A549 (cell line): ENCODE data around the gene NEUROG1. TPM values are rescaled to one million over a fixed set of nuclear protein-coding genes. Genes with fewer than 3 reads are reported as not detected.

Source experiments
- ATAC-seq, 2 experiments: fragments of 200-7000 bp in 1 of 2; fragments of >200 bp in 1 of 2; cut with Nextera tagmentation in 1 of 2; cut with Tn5 transposase in 1 of 2; 3 replicates each; pipeline versions ENCODE4 v1.8.0 to v1.9.1; 2018 to 2020; ENCODE audit warnings: mild to moderate bottlenecking in 1 of 2, moderate library complexity in 1 of 2
- CTCF ChIA-PET: fragments of 300-600 bp; sonication (Branson Sonifier 250); formaldehyde crosslinking; extraction: SDS; loops from one replicate; lab custom pipeline; 2021; ENCODE audit warnings: antibody characterized with exemption, inconsistent platforms; lab: Yijun Ruan, JAX
- POLR2A ChIA-PET: fragments of 350-600 bp; formaldehyde crosslinking; extraction: SDS; loops from one replicate; lab custom pipeline; 2021; ENCODE audit warnings: antibody characterized with exemption, inconsistent platforms; lab: Yijun Ruan, JAX
- DNase-seq, 2 experiments: peaks; one replicate each; pipeline versions ENCODE4 v3.0.0 to v3.0.0-alpha.2; 2011 to 2016; ENCODE audit warnings: low read depth in 1 of 2, low spot score in 1 of 2
- FAIRE-seq: peaks from 2 replicates; lab custom pipeline; 2011; peaks lifted over from hg19 to GRCh38; lab: Jason Lieb, UNC
- H3K27ac ChIP-seq, 2 experiments: fragments of >200 bp; sonication (Bioruptor Twin); formaldehyde crosslinking; 3 replicates each; pipeline ENCODE4 v1.5.1; 2016 to 2017
- H3K4me1 ChIP-seq: fragments of >200 bp; sonication (Bioruptor Twin); formaldehyde crosslinking; 3 replicates; pipeline ENCODE4 v1.6.1; 2016
- H3K4me2 ChIP-seq: fragments of >200 bp; sonication (Bioruptor Twin); formaldehyde crosslinking; 3 replicates; pipeline ENCODE4 v1.6.1; 2016
- H3K4me3 ChIP-seq: fragments of >200 bp; sonication (Bioruptor Twin); formaldehyde crosslinking; 3 replicates; pipeline ENCODE4 v1.5.1; 2016
- H3K9me3 ChIP-seq: fragments of >200 bp; sonication (Bioruptor Twin); formaldehyde crosslinking; 3 replicates; pipeline ENCODE4 v1.6.1; 2016
- BHLHE40 ChIP-seq: IDR thresholded peaks from 2 replicates; pipeline ENCODE4 v1.6.1; 2012; ENCODE audit warnings: low read depth, low read length, inconsistent platforms
- CEBPB ChIP-seq, 2 experiments: fragments of >200 bp in 1 of 2; sonication (Bioruptor Twin) in 1 of 2; formaldehyde crosslinking in 1 of 2; IDR thresholded peaks; 2 replicates each; pipeline ENCODE4 v1.6.1; 2012 to 2016
- CHD2 ChIP-seq: fragments of 150-350 bp; IDR thresholded peaks from 2 replicates; pipeline ENCODE4 v1.6.1; 2014; ENCODE audit warnings: low read length; ENCODE audit not compliant: partially characterized antibody
- EHF ChIP-seq: fragments of 250-450 bp; sonication (Bioruptor Pico); IDR thresholded peaks from 2 replicates; pipeline ENCODE4 v1.5.0; 2020; ENCODE audit warnings: mild to moderate bottlenecking
- EHMT2 ChIP-seq: fragments of 200-600 bp; sonication (generic); IDR thresholded peaks from 2 replicates; pipeline ENCODE4 v1.6.1; 2016; ENCODE audit warnings: antibody characterized with exemption, low read depth, mild to moderate bottlenecking, moderate library complexity
- ESRRA ChIP-seq: fragments of 150-350 bp; IDR thresholded peaks from 2 replicates; pipeline ENCODE4 v1.6.1; 2014; ENCODE audit warnings: mild to moderate bottlenecking, low read length, borderline replicate concordance
- FOXS1 ChIP-seq: fragments of 250-450 bp; sonication (Bioruptor Pico); IDR thresholded peaks from 2 replicates; pipeline ENCODE4 v1.5.0; 2020; ENCODE audit warnings: mild to moderate bottlenecking, moderate library complexity
- HOXB5 ChIP-seq: fragments of 250-450 bp; sonication (Bioruptor Pico); IDR thresholded peaks from 2 replicates; pipeline ENCODE4 v1.5.0; 2020; ENCODE audit warnings: mild to moderate bottlenecking, moderate library complexity
- JUNB ChIP-seq: fragments of >200 bp; sonication (Bioruptor Twin); formaldehyde crosslinking; IDR thresholded peaks from 2 replicates; pipeline ENCODE4 v1.6.1; 2016
- KDM1A ChIP-seq: fragments of 200-600 bp; sonication (generic); IDR thresholded peaks from 2 replicates; pipeline ENCODE4 v1.6.1; 2016; ENCODE audit warnings: low read depth, mild to moderate bottlenecking
- MYC ChIP-seq: IDR thresholded peaks from 2 replicates; pipeline ENCODE4 v1.6.1; 2012; ENCODE audit warnings: mild to moderate bottlenecking, inconsistent platforms, low read length, improper control_type of control experiment, borderline replicate concordance
- NR3C1 ChIP-seq: fragments of >200 bp; sonication (Bioruptor Twin); formaldehyde crosslinking; IDR thresholded peaks from 3 replicates; pipeline ENCODE4 v1.6.1; 2017
- POLR2A ChIP-seq: IDR thresholded peaks from 2 replicates; pipeline ENCODE4 v1.6.1; 2012; ENCODE audit warnings: mild to moderate bottlenecking, low read length
- POLR2AphosphoS2 ChIP-seq: conservative IDR thresholded peaks from 2 replicates; pipeline ENCODE4 v1.6.1; 2012; ENCODE audit warnings: low read length, improper control_type of control experiment, inconsistent platforms
- RARB ChIP-seq: fragments of 250-450 bp; sonication (Bioruptor Pico); IDR thresholded peaks from 2 replicates; pipeline ENCODE4 v1.8.0; 2021; ENCODE audit warnings: mild to moderate bottlenecking, moderate library complexity
- TFCP2L1 ChIP-seq: fragments of 250-450 bp; sonication (Bioruptor Pico); IDR thresholded peaks from 2 replicates; pipeline ENCODE4 v1.5.0; 2021; ENCODE audit warnings: mild to moderate bottlenecking
- TP53 ChIP-seq: fragments of 250-450 bp; sonication (Bioruptor Pico); IDR thresholded peaks from 2 replicates; pipeline ENCODE4 v1.5.0; 2021; ENCODE audit warnings: mild to moderate bottlenecking, moderate library complexity
- ZC3H11A ChIP-seq: fragments of 450-650 bp; IDR thresholded peaks from 2 replicates; pipeline ENCODE4 v1.6.1; 2014; ENCODE audit warnings: antibody characterized with exemption, mild to moderate bottlenecking
- ZFP36 ChIP-seq: fragments of 450-650 bp; IDR thresholded peaks from 2 replicates; pipeline ENCODE4 v1.6.1; 2014; ENCODE audit warnings: borderline replicate concordance; ENCODE audit not compliant: partially characterized antibody
- ZNF302 ChIP-seq: fragments of 250-450 bp; sonication (Bioruptor Pico); IDR thresholded peaks from 2 replicates; pipeline ENCODE4 v1.9.0; 2021; ENCODE audit warnings: inconsistent platforms, mild to moderate bottlenecking, moderate library complexity
- WGBS: methylation state at CpG from one replicate; pipeline ENCODE4 v1.1.6; 2017; ENCODE audit errors: missing lambda C conversion rate; 5-methylcytosine and 5-hydroxymethylcytosine counted together
- polyA plus RNA-seq, 4 experiments: library from polyadenylated mRNA; depleted of rRNA in 3 of 4; stranded (reverse); fragments of >200 nt; fragmentation: RNase III in 1 of 4; extraction: RNeasy Plus Mini Kit Qiagen cat#74134 plus additional on column Dnase treatment in 1 of 4; gene quantifications; 2 replicates in 3 of 4; 3 replicates in 1 of 4; pipeline ENCODE4 v1.2.3, GENCODE V29; 2011 to 2017
- TF ChIP-seq, protein P1 (sequence below): IDR thresholded peaks from 2 replicates; pipeline ENCODE4 v1.6.1; 2012
- TF ChIP-seq, protein P2 (sequence below): fragments of >200 bp; sonication (Bioruptor Twin); formaldehyde crosslinking; IDR thresholded peaks from 3 replicates; pipeline ENCODE4 v1.5.1; 2016
- TF ChIP-seq, protein P3 (sequence below): fragments of 150-350 bp; IDR thresholded peaks from 2 replicates; pipeline ENCODE4 v1.6.1; 2014; ENCODE audit warnings: low read depth, mild to moderate bottlenecking, low read length
- TF ChIP-seq, protein P4 (sequence below): fragments of 450-650 bp; IDR thresholded peaks from 2 replicates; pipeline ENCODE4 v1.6.1; 2014; ENCODE audit warnings: antibody characterized with exemption

Gene NEUROG1
- polyA plus RNA-seq, 2 of the 4 experiments (the other 2 are of a cell fraction) = not detected

DNA sequence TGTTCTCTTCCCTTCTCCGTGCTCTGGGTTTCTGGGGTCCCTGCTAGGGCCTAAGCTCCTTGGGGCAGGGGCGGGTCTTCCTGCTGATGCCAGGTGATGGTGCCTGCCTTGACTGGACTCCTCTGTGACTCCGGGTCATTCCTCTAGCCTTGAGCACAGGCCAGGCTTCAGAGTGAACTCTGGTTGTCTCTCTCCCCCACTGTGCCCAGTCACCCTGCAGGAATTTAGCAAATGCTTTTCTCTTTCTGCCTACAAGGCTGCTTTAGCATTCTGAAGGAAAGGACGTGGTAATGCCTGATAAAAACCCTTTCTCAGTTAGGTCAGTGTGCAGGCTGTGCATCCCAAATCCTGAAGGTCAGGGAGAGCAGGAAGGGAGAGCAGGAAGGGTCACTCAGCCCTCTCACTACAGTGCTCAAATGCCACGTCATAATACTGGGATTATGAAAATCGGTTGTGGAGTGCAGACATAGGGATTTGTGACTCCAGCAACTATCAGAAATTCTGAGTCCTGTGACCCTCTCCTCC lies 40.4 kb upstream of the NEUROG1 start:
- POLR2A ChIA-PET = no interaction called here
- Histone ChIP-seq H3K27ac (no peak overlapping the region), H3K4me3 (no peak overlapping the region), H3K4me2 (no peak overlapping the region), H3K4me1 (0 out of 3 replicates have a peak, but pooled peaks cover 4% of the 10 kb centered on the region), H3K9me3 (0 out of 3 replicates have a peak, but pooled peaks cover 8% of the 10 kb centered on the region)
- FAIRE-seq = no peak
- no peak for ATAC-seq
- no peak for DNase-seq
- 16% methylated on average over 6 of the region's 6 CpGs for WGBS
- TF ChIP-seq CEBPB (IDR thresholded peaks at IDR 0.05) (no peak), MYC (no peak), FOXS1 (CRISPR knock-in tag) (no peak), TP53 (CRISPR knock-in tag) (no peak), KDM1A (no peak), NR3C1 (no peak), ESRRA (no peak), HOXB5 (CRISPR knock-in tag) (no peak), RARB (no peak)
- TF ChIP-seq, protein P1, sequence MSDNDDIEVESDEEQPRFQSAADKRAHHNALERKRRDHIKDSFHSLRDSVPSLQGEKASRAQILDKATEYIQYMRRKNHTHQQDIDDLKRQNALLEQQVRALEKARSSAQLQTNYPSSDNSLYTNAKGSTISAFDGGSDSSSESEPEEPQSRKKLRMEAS = no peak
- CTCF ChIA-PET = interaction anchor here (1.0 to 34.8 kb wide), 3 partner anchors 19 to 153 kb away, joined by 3 to 1932 read pairs (median 600); partner anchors contain the start of genes DCANP1 and TIFAB

DNA sequence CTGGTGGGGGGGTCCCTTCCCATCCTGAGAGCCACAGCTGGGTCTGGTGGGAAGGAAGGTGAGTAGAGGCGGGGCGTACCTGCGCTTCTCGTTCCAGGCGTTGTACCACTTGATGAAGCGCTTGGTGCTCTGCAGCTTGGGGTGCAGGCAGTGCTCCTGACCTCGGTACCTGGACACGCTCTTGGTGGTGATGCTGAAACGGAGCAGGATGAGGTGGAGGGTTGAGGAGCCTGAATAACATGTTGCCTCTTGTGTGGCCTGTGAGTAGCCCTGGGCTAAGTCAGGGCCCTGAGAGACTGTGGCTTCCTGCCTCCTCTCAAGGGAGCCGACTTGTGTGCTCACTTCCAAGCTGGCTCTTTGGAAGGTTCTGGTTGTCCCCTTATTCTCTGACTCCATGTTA lies 38.7 kb upstream of the NEUROG1 start:
- FAIRE-seq = no peak
- CTCF ChIA-PET = interaction anchor here (0.8 to 34.8 kb wide), 4 partner anchors 17 to 259 kb away, joined by 3 to 1932 read pairs (median 306); partner anchors contain the start of genes DCANP1 and TIFAB
- POLR2A ChIA-PET = no interaction called here

More for the DNA sequence above, 38.7 kb upstream of the NEUROG1 start:
- WGBS = 65% methylated on average over 10 of the region's 10 CpGs
- no peak for TF ChIP-seq ZNF302 (CRISPR knock-in tag)
- no peak for TF ChIP-seq EHMT2
- TF ChIP-seq, protein P2, sequence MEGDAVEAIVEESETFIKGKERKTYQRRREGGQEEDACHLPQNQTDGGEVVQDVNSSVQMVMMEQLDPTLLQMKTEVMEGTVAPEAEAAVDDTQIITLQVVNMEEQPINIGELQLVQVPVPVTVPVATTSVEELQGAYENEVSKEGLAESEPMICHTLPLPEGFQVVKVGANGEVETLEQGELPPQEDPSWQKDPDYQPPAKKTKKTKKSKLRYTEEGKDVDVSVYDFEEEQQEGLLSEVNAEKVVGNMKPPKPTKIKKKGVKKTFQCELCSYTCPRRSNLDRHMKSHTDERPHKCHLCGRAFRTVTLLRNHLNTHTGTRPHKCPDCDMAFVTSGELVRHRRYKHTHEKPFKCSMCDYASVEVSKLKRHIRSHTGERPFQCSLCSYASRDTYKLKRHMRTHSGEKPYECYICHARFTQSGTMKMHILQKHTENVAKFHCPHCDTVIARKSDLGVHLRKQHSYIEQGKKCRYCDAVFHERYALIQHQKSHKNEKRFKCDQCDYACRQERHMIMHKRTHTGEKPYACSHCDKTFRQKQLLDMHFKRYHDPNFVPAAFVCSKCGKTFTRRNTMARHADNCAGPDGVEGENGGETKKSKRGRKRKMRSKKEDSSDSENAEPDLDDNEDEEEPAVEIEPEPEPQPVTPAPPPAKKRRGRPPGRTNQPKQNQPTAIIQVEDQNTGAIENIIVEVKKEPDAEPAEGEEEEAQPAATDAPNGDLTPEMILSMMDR = no peak
- TF ChIP-seq, protein P3, sequence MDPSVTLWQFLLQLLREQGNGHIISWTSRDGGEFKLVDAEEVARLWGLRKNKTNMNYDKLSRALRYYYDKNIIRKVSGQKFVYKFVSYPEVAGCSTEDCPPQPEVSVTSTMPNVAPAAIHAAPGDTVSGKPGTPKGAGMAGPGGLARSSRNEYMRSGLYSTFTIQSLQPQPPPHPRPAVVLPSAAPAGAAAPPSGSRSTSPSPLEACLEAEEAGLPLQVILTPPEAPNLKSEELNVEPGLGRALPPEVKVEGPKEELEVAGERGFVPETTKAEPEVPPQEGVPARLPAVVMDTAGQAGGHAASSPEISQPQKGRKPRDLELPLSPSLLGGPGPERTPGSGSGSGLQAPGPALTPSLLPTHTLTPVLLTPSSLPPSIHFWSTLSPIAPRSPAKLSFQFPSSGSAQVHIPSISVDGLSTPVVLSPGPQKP = no peak
- no peak for TF ChIP-seq POLR2A
- TF ChIP-seq POLR2AphosphoS2 = no peak
- no peak for TF ChIP-seq CEBPB (IDR thresholded peaks at IDR 0.05)
- no peak for TF ChIP-seq EHF (CRISPR knock-in tag)
- no peak for TF ChIP-seq NR3C1
- TF ChIP-seq, protein P4, sequence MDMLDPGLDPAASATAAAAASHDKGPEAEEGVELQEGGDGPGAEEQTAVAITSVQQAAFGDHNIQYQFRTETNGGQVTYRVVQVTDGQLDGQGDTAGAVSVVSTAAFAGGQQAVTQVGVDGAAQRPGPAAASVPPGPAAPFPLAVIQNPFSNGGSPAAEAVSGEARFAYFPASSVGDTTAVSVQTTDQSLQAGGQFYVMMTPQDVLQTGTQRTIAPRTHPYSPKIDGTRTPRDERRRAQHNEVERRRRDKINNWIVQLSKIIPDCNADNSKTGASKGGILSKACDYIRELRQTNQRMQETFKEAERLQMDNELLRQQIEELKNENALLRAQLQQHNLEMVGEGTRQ = no peak
- TF ChIP-seq ZC3H11A = no peak
- TF ChIP-seq, protein P1 = no peak
- no peak for TF ChIP-seq TFCP2L1 (CRISPR knock-in tag)
- no peak for TF ChIP-seq JUNB
- TF ChIP-seq BHLHE40 = no peak
- no peak for TF ChIP-seq ESRRA
- TF ChIP-seq ZFP36 = no peak
- no peak for TF ChIP-seq MYC
- TF ChIP-seq CHD2 = no peak
- no peak for DNase-seq
- Histone ChIP-seq H3K9me3 (0 out of 3 replicates have a peak, but pooled peaks cover 8% of the 10 kb centered on the region), H3K4me3 (no peak overlapping the region), H3K4me2 (no peak overlapping the region), H3K27ac (no peak overlapping the region), H3K4me1 (0 out of 3 replicates have a peak, but pooled peaks cover 4% of the 10 kb centered on the region)
- no peak for ATAC-seq
